Measurements from ENCODE around the gene RUNX2. TPM values are rescaled to one million over a fixed set of nuclear protein-coding genes. Genes with fewer than 3 reads are reported as not detected.
"Not testable (repeated sequence)": the region's sequence is repeated elsewhere in the genome, so short reads cannot be mapped to it uniquely, and the experiment has no call there.

The RUNX2 gene
- total and polyA plus RNA-seq, 2 experiments from 2014 or later = 0.66 to 1.7 TPM

DNA sequence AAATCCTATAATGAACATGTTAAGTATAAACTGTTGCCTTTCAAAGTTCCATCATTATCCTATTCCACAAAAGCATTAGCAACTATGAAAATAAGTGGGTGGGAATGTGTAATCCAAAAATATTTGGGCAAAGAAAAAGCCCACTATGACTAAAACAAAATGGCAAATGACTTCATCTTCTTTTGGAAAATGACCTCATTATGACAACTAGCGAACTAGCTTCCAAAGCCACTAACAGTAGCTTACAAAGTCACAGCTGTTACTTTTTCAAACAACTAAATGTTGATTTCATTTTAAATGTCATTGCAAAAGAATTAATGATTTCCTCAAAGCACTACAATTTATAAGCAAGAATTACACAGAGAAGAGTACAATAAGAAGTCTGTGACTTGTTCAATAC is 49.8 kb upstream of the RUNX2 start:
- Histone ChIP-seq H3K4me2 (no peak overlapping the region), H3K27me3 (ENCODE audit: insufficient read depth) (no peaks in the 10 kb centered on the region), H2AFZ (no peak overlapping the region), H3K4me3 (no peak overlapping the region), H3K36me3 (ENCODE audit: insufficient read depth) (peaks cover 17% of the 10 kb centered on the region), H3K9me2 (ENCODE audit: insufficient read depth) (no peaks in the 10 kb centered on the region), H4K20me1 (replicated peaks; ENCODE audit: insufficient read depth) (no peaks in the 10 kb centered on the region), H3K79me2 (replicated peaks; ENCODE audit: insufficient read depth) (peaks cover 6% of the 10 kb centered on the region; the same call in 1 of the 2 replicates), H3K27ac (ENCODE audit: low read depth) (no peak overlapping the region), H3K4me1 (ENCODE audit: insufficient read depth) (0 out of 2 replicates have a peak, but pooled peaks cover 5% of the 10 kb centered on the region), H3F3A (replicated peaks; ENCODE audit: low read depth) (no peaks in the 10 kb centered on the region)
- no peak overlapping the region for H3K4me3 Mint-ChIP-seq
- peaks cover 47% of the 10 kb centered on the region for H3K9me3 Mint-ChIP-seq
- ATAC-seq = no peak
- no peaks in the 10 kb centered on the region for H3K27me3 Mint-ChIP-seq (ENCODE audit: insufficient read depth, low read depth, poor library complexity)
- DNase-seq (ENCODE audit: low spot score) = no peak
- H3K27ac Mint-ChIP-seq = no peak overlapping the region
- H3K4me1 Mint-ChIP-seq = peaks cover 8% of the 10 kb centered on the region; the same call in 2 of the 3 replicates
- H3K36me3 Mint-ChIP-seq (ENCODE audit: low read depth) = peaks cover 52% of the 10 kb centered on the region
- TF ChIP-seq ZNF462 (CRISPR knock-in tag; IDR thresholded peaks at IDR 0.05) (no peak), NANOG (IDR thresholded peaks at IDR 0.05; ENCODE audit: borderline replicate concordance) (no peak), CREB1 (CRISPR knock-in tag; IDR thresholded peaks at IDR 0.05; ENCODE audit: low read depth) (no peak), JUNB (IDR thresholded peaks at IDR 0.05; ENCODE audit: unreplicated experiment) (no peak), POLR2AphosphoS5 (IDR thresholded peaks at IDR 0.05; ENCODE audit: low read depth) (no peak)

DNA sequence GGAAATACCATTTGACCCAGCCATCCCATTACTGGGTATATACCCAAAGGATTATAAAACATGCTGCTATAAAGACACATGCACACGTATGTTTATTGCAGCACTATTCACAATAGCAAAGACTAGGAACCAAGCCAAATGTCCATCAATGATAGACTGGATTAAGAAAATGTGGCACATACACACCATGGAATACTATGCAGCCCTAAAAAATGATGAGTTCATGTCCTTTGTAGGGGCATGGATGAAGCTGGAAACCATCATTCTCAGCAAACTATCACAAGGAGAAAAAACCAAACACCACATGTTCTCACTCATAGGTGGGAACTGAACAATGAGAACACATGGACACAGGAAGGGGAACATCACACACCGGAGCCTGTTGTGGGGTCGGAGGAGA is 41.4 kb upstream of the RUNX2 start:
- not testable (repeated sequence) for H3K4me1 Mint-ChIP-seq; H3F3A ChIP-seq (replicated peaks; ENCODE audit: low read depth); H4K20me1 ChIP-seq (replicated peaks; ENCODE audit: insufficient read depth); DNase-seq (ENCODE audit: low spot score); H3K27ac ChIP-seq (ENCODE audit: low read depth); H2AFZ ChIP-seq; H3K4me1 ChIP-seq (ENCODE audit: insufficient read depth); H3K4me2 ChIP-seq; ATAC-seq; H3K27me3 ChIP-seq (ENCODE audit: insufficient read depth); H3K27me3 Mint-ChIP-seq (ENCODE audit: insufficient read depth, low read depth, poor library complexity); H3K9me2 ChIP-seq (ENCODE audit: insufficient read depth); H3K27ac Mint-ChIP-seq; H3K4me3 Mint-ChIP-seq; H3K4me3 ChIP-seq
- Mint-ChIP-seq H3K9me3 (peaks cover 40% of the 10 kb centered on the region), H3K36me3 (ENCODE audit: low read depth) (peaks cover 41% of the 10 kb centered on the region)
- peaks cover 12% of the 10 kb centered on the region; the same call in 1 of the 2 replicates for H3K36me3 ChIP-seq (ENCODE audit: insufficient read depth)
- peaks cover 12% of the 10 kb centered on the region for H3K79me2 ChIP-seq (replicated peaks; ENCODE audit: insufficient read depth)
